GM21423 (cell line): ENCODE results near the gene EIF2S3B.

Experiments
- ATAC-seq: cut with Tn5 transposase; IDR thresholded peaks from one replicate; pipeline ENCODE4 v1.9.1; 2021; ENCODE audit warnings: mild to moderate bottlenecking, moderate library complexity; ENCODE audit not compliant: unreplicated experiment

The EIF2S3B gene

GRCh38 chr12:10554228-10554755 is 48.6 kb downstream of the EIF2S3B start:
- ATAC-seq: no peak

GRCh38 chr12:10554756-10555481 is 49.2 kb downstream of the EIF2S3B start:
- no peak for ATAC-seq

- no peak for ATAC-seq
Measured at GRCh38 chr12:10557329-10557728, 51.6 kb downstream of the EIF2S3B start.

GRCh38 chr12:10557766-10558165 is 52.1 kb downstream of the EIF2S3B start:
- no peak for ATAC-seq
